Stimulated activated CD8-positive, alpha-beta memory T cell treated with anti-CD3 and anti-CD28 coated beads, Interleukin-2, amount 100 ng/mL, for 1 hour (primary cell): ENCODE results near the gene CHSY1.
"Not testable (repeated sequence)": the region's sequence is repeated elsewhere in the genome, so short reads cannot be mapped to it uniquely, and the experiment has no call there.

Source experiments
- DNase-seq, 2 donors: peaks; one replicate each; pipeline ENCODE4 v3.0.0-alpha.2; 2020; ENCODE audit warnings: low read depth in 2 of 2

CHSY1 gene

DNA sequence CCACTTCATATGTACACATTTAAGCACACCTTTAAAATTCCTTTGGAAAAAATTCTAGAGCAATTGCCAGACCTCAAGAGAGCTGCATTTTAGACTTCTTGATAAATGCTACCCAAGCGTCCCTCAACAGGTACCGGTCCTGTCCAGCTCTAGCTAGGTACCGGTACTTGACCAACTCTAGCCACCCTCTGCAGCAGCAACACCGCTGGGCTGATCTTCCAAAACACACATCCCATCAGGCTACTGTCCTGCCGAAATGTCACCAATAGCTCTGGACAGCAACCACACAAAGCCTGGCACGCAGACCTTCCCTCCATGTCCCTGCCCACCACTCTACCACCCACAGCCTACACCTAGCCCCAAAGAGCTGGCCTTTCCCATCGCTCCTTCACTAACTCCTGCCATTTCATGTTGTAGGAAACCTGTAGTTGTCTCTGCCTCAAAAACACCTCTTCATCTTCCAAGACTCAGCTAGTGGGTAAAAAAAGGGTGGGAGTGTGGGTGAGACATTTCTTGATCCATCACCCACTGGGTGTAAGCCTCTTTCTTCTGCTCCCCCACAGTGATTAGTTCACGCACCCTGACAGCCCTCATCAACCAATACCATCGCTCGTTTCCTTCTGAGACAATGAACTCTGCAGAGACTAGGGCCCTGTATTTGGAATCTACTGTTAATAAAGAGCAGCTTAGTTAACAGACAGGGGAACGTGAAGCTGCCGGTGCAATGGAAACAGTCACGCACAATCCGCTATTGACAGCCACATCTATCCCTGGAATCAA lies 6.8 kb downstream of the CHSY1 start:
- no peak for DNase-seq

DNA sequence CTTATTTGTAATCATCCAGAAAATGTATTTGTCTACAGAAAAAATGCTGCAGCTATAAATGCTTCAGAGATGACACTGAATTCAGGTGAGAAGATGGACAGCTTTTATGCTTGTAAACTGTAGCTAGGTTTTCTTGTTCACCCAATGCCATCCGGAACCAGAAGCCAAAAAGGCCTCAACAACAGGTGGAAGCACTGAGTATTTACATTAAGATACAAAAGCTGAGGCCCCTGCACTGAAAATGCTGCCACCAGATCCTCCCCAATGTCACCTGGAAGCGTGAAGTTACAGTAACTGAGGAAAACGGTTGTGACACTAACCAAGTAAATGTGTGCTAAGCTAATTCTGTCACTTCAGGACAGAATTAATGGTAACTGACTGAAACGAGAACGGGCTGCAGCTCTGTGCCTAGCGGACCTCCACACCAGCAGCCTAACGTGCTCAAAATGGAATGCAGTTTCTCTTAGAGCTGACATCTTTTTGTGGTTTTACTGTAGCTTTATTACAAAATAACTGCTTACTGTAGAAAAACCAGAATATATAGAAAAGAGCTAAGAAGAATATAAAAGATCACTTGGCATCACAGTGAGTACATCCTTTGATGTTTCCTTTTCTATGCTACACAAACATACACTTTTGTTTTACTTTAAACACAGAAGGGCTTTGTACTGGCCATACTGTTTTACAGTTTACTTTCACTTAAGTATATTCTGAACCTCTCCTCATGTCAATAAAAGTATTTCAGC lies 7.6 kb downstream of the CHSY1 start:
- DNase-seq: no peak

DNA sequence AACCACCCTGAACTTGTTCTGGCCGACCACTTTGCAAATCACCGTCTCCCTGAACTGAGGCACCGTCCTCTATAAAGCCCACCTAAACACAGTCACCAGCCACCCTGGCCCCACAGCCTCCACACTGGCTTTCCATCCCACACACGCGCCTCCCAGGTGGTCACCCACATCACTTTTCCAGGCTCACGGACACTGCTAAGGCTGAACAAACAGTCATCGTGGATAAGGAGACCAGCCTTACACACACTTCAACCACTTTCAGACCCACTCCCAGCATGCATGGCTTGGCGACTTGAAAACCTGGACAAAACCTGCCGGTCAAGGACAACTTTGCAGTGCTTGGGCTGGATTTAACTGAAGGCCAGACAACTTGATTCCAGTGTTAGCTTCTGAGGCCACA lies 8.4 kb downstream of the CHSY1 start:
- no peak for DNase-seq

DNA sequence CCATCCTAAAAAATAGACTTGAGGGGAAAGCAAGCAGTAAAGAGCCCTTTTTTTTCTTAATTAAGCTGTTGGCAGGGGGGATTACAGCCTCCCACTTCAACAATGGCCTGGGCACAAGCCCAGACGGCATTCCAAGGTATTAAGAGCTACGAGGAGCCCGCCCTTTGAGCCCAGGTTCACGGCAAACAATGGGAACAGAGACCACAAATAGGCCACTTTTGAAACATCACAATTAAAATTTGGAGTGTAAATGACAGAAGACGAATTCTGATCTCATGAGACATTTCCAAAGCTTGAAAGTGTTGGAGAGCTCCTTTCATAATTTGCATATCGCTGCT lies 8.9 kb downstream of the CHSY1 start:
- no peak for DNase-seq

DNA sequence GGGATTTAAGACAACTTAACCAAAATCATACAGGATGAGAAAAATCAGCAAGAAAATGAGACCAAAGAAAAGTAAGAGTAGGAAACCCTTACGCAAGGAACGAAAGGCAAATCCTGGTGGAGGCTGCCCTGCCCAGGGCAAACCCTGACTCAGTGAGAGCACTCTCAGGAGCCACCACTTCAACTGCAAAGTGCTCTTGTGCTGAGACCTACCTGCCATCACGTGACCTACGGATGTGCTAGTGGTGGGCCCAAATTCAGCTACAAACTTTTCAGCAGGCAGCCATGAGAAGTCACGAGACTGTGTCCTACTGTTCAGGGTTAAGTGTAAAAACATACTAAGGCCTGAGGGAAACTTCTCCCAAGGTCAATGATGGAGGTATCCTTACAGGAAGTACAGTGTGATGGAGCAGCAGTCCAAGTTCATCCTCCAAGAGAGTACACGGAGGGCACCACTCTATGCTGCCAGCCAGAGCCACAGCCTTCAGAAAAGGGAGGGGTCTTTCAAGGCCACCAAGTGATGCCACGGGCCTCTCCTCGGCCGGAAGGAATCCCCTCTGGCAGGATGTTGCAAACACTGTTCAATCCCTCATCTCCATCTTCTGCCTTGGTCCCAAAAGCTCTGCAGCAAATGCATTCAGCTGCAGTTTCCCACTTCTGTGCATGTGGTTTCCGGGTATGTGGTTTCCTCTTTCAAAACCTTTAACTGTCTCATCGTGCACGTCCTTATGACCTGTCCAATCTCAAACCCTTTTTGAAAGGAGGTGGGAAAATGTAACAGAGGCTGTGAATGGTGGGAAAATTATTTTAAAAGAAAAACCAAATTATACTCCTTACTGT lies 9.5 kb downstream of the CHSY1 start:
- DNase-seq: peak; percentile 19 to 53

DNA sequence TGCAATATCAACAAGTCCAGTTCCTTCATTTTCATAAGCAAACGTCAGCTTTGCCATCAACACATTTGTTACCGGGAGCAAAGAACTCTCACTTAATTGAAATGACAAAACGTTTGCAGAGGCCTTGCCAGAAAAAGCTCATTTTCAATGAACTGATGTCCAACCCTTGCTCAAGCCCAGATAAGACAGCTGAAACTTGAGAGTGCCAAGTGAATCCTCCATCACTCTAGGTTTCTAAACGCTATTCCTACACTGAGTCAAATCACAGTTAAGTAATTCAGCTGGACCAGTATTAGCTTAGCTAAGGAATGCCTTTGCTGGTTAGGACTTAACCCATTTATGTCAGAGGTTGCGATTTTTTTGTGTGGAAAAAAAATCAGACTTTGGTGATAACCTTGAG lies 11.5 kb downstream of the CHSY1 start:
- no peak for DNase-seq

DNA sequence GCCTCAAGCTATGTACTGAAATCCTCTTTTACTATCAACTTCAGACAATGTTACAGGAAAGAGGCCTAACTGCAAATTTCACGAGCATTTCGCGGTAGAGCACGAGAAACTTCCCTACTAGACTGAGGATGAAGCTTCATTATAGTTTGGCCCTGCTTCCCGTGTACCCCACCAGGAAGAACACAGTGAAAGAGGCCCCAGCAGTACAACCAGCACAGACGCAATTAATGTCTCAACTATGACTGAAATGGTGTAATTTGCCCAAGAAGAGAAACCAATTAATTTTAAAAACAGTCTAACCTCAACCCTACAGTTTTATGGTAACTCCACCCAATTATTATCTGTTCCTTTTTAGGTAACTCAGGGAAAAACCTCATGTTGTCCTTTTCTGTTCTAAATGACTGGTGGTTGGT lies 12.1 kb downstream of the CHSY1 start:
- no peak for DNase-seq

DNA sequence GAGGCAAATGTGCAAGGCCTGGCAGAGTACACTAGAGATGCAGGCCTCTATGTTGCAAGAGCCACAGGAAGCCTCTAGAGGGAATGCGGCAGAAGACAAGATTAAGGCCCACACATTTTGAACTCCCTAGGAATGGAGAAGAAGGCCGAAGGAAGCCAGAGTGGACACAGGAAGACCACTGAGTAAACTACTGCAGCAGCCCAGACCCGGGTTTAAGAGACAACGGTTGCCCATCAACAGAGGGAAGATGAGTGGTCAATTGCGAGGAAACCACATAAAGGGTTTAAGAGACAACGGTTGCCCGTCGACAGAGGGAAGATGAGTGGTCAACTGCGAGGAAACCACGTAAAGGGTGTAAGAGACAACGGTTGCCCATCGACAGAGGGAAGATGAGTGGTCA lies 14.6 kb downstream of the CHSY1 start:
- DNase-seq: no peak

DNA sequence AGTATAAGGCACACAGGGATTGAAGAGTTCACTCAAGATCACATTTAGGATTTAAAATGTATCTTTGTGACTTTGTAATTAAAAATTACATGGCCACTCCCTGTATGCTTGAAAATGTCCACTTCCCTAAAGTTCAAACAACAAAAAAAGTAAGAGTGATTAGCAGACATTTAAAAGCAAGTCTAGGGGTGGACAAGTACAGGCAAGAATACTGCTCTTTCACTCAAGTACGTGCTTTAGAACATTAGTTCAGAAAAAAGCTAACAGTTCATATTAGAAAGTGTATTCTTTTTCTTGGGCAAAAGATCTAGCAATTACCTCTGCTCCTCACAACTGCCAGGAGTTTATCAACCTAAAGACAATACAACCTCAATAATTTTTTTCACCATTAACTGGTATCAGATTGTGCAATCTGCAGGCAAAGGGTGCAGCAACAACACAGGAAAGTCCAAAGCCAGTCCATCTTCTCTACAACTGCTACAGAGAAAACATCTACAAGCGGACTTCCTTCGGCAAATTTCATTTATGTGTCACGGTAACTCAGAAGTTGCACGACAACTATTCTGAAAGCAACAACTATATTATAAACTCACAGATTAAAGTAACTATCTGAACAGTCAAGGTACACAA lies 18.1 kb downstream of the CHSY1 start:
- DNase-seq: no peak

DNA sequence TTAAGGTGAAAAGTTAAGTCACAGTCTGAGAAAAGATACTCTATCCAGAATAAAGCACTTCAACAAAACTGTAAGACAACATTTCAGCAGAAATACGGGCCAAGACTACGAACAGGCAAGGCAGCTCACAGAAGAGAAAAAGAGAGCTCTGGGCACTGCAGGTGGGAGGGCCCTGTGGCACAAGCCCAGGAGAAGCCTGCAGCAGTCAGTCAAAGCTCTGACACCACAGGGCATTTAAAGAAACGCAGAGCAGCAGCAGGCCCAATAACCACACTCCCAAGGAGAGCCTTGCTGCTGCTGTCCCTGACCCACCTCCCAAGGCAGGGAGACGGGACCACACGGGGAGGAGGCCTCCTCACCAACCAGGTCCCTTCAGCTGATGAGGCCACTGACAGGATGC lies 19.2 kb downstream of the CHSY1 start:
- DNase-seq: no peak

DNA sequence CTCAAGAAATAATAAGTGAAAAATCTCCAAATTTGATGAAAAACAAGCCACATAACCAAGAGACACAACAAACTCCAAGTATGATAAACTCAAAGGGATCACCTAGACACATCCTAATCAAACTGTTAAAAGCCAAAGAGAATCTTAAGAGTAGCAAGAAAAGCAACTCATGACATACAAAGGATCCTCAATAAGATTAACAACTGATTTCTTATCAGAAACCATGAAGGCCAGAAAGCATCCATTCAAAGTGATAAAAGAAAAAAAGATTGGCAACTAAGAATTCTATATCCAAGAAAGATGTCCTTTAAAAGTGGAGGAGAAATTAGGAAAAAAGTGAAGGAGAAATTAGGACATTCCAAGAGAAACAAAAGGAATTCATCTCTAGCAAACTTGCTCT lies 23.5 kb downstream of the CHSY1 start:
- no peak for DNase-seq

DNA sequence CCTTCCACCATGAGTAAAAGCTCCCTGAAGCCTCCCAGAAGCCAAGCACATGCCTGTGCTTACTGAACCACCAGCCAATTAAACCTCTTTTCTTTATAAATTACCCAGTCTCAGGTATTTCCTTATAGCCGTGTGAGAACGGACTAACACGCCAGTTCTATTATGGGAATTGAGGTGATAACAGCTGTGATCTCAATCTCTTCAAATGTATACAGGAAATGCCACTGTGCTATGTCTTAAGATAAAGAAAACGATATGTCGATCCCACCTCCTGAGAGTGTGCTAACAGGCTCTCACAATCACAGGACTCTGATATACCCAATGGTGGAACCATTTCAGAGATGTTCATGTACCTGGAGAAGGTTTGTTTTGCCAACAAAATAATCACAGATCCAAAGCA lies 26.2 kb downstream of the CHSY1 start:
- no peak for DNase-seq

DNA sequence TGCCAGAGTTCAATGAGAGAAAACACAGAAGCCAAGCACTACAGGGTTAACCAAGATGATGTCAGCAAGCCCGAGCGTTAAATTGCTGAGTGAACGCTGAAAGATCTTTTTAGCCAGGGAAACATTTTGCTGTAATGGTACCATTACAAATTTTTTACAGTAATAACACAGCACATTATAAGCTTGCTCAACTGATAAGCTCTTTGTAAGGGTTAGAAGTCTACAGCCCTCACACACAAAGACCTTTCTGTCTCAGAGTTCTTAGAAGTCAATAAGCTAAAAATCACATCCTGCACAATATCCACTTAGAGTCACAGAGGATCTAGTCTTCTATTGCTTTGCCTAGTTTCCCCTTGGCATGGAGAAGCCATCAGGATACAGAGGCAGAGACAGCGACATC lies 29.9 kb downstream of the CHSY1 start:
- DNase-seq: no peak

DNA sequence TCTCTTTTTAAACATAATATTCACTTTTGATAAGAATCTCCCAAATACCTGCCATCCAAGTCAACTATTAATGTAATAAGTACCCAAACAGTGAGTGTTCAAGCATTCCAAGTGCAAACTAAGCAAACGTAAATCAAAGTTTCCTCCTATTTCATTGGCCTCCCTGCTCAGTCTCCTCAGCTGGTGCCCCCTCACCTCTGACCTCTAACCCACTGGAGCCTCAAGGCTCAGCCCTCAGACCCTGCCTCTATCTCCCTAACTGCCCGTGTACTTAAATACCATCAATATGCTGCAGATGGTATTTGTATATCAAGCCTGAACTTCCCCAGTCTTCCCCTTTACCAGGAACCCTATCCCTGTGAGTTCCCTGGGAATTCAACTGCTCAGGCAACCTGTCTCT lies 31.8 kb downstream of the CHSY1 start:
- no peak for DNase-seq

DNA sequence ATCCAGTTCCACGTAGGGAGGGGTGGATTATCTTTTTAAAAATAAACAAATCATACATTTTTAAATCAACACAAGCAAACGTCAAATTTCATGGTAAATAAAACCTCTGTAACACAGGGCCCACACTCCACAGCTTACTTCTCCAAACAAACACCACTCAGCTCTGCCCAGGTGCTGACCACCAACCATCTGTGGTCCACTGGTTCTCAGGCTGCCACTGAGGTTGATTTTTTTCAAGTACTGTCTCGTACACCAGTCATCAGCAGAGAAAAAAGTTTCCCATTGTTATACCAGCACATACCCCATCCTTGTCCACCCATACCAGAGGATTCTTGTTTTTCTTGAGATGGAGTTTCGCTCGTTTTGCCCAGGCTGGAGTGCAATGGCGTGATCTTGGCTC lies 32.4 kb downstream of the CHSY1 start:
- DNase-seq: no peak

DNA sequence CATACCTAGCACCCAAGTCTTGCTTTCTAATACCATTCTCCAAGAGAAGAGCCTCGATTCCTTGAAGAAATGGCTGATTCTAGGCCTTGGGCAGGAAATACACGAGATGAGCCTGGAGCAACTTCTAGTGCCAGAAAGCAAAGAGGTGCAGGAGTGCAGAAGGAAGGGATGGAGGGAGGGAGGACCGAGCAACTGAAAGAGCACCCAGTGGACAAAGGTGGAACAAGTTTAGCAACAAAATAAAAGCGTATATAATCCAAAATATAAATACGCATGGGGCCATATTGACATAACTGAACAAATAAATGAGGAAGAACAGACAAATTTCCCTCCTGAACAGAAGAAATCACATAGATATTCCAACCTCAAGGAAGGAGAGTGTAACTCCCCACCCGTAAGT lies 34.4 kb downstream of the CHSY1 start:
- no peak for DNase-seq

DNA sequence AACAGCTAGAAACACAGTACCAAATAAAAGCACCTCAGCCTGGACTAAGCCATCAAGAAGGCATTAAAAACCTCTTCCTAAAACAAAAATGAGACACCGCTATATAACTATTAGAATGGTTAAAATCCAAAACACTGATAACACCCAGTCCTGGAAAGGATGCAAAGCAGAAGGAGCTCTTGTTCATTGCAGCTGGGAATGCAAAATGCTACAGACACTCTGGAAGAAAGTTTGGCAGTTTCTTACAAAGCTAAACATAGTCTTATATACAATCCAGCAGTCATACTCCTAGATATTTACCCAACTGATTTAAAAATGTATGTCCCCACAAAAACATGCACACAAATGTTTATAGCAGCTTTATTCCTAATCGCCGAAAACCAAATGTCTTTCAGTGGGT lies 35.7 kb downstream of the CHSY1 start:
- DNase-seq: no peak

DNA sequence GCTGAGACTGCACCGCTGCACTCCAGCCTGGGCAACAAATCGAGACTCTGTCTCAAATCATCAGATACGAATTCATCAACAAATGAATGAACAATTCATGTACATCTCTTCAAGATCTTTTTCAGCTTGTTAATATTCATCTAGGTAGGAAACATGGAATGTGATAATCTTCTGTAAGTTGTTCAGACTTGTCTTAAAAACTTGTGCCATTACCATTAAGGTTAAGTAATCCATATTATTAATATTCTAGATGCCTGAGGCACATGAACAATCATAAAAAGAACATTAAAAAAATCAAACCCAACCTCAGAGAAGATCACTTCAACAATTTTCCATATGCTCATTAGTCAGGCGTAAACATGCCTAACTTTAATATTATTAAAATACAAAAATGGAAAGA lies 36.2 kb downstream of the CHSY1 start:
- DNase-seq: no peak

DNA sequence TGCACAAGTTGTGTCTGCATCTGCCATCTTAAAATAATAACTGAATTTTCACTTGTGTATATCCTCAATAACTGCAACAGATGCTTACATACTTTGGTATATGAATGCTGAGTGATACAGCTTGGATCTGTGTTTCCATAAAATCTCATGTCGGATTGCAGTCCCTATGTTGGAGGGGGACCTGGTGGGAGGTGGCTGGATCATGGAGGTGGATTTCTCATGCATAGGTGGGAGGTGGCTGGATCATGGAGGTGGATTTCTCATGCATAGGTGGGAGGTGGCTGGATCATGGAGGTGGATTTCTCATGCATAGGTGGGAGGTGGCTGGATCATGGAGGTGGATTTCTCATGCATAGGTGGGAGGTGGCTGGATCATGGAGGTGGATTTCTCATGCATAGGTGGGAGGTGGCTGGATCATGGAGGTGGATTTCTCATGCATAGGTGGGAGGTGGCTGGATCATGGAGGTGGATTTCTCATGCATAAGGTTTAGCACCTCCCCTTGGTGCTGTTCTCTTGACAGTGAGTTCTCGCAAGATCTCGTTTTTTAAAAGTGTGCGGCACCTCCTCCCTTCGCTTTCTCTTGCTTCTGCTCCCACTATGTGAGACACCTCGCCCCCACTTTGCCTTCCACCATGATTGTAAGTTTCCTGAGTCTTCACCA lies 37.3 kb downstream of the CHSY1 start:
- not testable (repeated sequence) for DNase-seq

DNA sequence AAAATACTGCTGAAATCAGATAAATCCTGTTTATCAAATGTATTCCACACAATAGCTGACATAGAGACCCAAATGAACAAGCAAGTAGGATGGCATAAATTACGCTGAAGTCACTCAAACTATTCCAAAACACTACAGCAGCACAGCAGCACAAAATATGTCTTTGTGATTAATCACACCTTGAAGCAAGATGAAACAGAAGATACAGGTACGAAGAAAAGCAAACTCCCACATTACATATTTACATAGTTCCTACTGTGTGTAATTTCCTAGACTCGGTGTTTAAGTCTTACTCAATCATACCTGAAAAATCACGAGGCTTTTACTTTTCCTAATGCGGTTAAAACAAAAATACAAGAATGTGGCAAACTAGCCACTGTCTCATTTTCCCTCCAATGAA lies 38.3 kb downstream of the CHSY1 start:
- no peak for DNase-seq

DNA sequence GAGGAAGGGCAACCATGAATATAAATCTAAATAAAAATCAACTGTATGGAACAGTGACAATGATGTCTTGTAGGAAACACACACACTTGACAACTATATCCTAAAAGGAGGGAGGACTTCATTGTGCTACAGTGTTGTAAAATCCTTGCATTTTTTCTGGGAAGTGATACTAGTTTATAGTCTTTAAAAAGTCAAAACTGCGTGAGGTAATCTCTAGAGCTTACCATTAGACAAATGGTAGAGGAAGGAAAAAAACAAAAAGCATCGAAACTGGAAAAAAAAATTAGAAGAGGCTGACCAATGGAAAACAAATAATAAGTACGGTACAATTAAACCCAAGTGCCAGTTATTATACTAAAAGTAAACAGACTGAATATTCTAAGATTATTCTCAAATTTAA lies 38.7 kb downstream of the CHSY1 start:
- DNase-seq: no peak

DNA sequence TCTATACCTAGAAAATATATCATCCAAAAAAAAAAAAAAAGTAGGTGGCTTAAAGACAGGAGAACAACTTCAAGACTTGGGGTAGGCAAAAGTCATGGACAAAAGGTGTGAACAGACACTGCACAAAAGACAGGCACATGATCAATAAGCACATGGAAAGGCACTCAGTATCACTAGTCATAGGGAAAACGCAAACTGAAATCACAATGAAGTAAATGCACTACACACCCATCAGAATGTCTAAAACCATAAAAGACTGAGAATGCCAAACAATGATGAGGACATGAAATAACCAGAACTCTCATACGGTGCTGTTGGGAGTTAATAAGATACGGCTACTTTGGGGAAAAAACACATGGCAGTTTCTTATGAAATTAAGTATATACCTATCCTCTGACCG lies 40.0 kb downstream of the CHSY1 start:
- DNase-seq: no peak
